ENCODE data around the gene WDR20. TPM values are rescaled to one million over a fixed set of nuclear protein-coding genes. Genes with fewer than 3 reads are reported as not detected.

WDR20 gene
- total and polyA plus RNA-seq, 2 experiments from 2014 or later: 15.3 to 24.0 TPM

GRCh38 chr14:102117852-102118251 is 21.8 kb upstream of the WDR20 start:
- H4K20me1 ChIP-seq (ENCODE audit: insufficient read depth, poor library complexity, severe bottlenecking): no peaks in the 10 kb centered on the region
- H3K4me2 ChIP-seq: no peak overlapping the region
- no peak overlapping the region for H2AFZ ChIP-seq
- H3K9me2 ChIP-seq (replicated peaks; ENCODE audit: insufficient read depth): no peaks in the 10 kb centered on the region
- TF ChIP-seq EZH2phosphoT487 (IDR thresholded peaks at IDR 0.05; ENCODE audit: low read depth, severe bottlenecking, unreplicated experiment) (no peak), EZH2 (IDR thresholded peaks at IDR 0.05; ENCODE audit: borderline replicate concordance) (no peak), CTCF (IDR thresholded peaks at IDR 0.05; ENCODE audit: poor library complexity) (no peak)
- no peak overlapping the region for H3K27ac ChIP-seq
- no peaks in the 10 kb centered on the region for H3K36me3 ChIP-seq (replicated peaks; ENCODE audit: insufficient read depth, low read depth)
- no peak overlapping the region for H3K4me3 ChIP-seq
- no peaks in the 10 kb centered on the region for H3K9me3 ChIP-seq (ENCODE audit: low read depth)
- DNase-seq (ENCODE audit: low spot score): no peak
- WGBS (ENCODE audit: low lambda C conversion rate, missing lambda C conversion rate): 91% methylated on average over 3 of the region's 3 CpGs
- no peaks in the 10 kb centered on the region for H3K79me2 ChIP-seq
- H3K27me3 ChIP-seq: no peaks in the 10 kb centered on the region
- H3K4me1 ChIP-seq (ENCODE audit: insufficient read depth): no peaks in the 10 kb centered on the region

- Histone ChIP-seq H3K4me3 (no peak overlapping the region), H2AFZ (no peak overlapping the region), H3K36me3 (replicated peaks; ENCODE audit: insufficient read depth, low read depth) (no peaks in the 10 kb centered on the region), H3K79me2 (no peaks in the 10 kb centered on the region), H4K20me1 (ENCODE audit: insufficient read depth, poor library complexity, severe bottlenecking) (no peaks in the 10 kb centered on the region), H3K27me3 (no peaks in the 10 kb centered on the region), H3K27ac (no peak overlapping the region), H3K9me3 (ENCODE audit: low read depth) (no peaks in the 10 kb centered on the region), H3K4me1 (ENCODE audit: insufficient read depth) (no peaks in the 10 kb centered on the region), H3K4me2 (no peak overlapping the region), H3K9me2 (replicated peaks; ENCODE audit: insufficient read depth) (no peaks in the 10 kb centered on the region)
- 91% methylated on average over 1 of the region's 1 CpG for WGBS (ENCODE audit: low lambda C conversion rate, missing lambda C conversion rate)
- DNase-seq (ENCODE audit: low spot score): no peak
- no peak for TF ChIP-seq EZH2phosphoT487 (IDR thresholded peaks at IDR 0.05; ENCODE audit: low read depth, severe bottlenecking, unreplicated experiment)
- no peak for TF ChIP-seq CTCF (IDR thresholded peaks at IDR 0.05; ENCODE audit: poor library complexity)
- no peak for TF ChIP-seq EZH2 (IDR thresholded peaks at IDR 0.05; ENCODE audit: borderline replicate concordance)
Measured at GRCh38 chr14:102120888-102121287, 18.8 kb upstream of the WDR20 start.

- Histone ChIP-seq H3K9me2 (replicated peaks; ENCODE audit: insufficient read depth) (no peaks in the 10 kb centered on the region), H2AFZ (no peak overlapping the region), H3K27ac (no peak overlapping the region), H3K36me3 (replicated peaks; ENCODE audit: insufficient read depth, low read depth) (no peaks in the 10 kb centered on the region), H3K79me2 (no peaks in the 10 kb centered on the region), H3K4me1 (ENCODE audit: insufficient read depth) (no peaks in the 10 kb centered on the region), H3K27me3 (no peaks in the 10 kb centered on the region), H4K20me1 (ENCODE audit: insufficient read depth, poor library complexity, severe bottlenecking) (no peaks in the 10 kb centered on the region), H3K4me2 (no peak overlapping the region), H3K4me3 (no peak overlapping the region), H3K9me3 (ENCODE audit: low read depth) (no peaks in the 10 kb centered on the region)
- 94% methylated on average over 1 of the region's 1 CpG for WGBS (ENCODE audit: low lambda C conversion rate, missing lambda C conversion rate)
- no peak for DNase-seq (ENCODE audit: low spot score)
- TF ChIP-seq EZH2phosphoT487 (IDR thresholded peaks at IDR 0.05; ENCODE audit: low read depth, severe bottlenecking, unreplicated experiment) (no peak), EZH2 (IDR thresholded peaks at IDR 0.05; ENCODE audit: borderline replicate concordance) (no peak), CTCF (IDR thresholded peaks at IDR 0.05; ENCODE audit: poor library complexity) (no peak)
Measured at GRCh38 chr14:102121567-102121966, 18.1 kb upstream of the WDR20 start.

- no peaks in the 10 kb centered on the region for H3K36me3 ChIP-seq (replicated peaks; ENCODE audit: insufficient read depth, low read depth)
- H3K9me3 ChIP-seq (ENCODE audit: low read depth): no peaks in the 10 kb centered on the region
- no peak for DNase-seq (ENCODE audit: low spot score)
- no peaks in the 10 kb centered on the region for H4K20me1 ChIP-seq (ENCODE audit: insufficient read depth, poor library complexity, severe bottlenecking)
- H3K4me3 ChIP-seq: no peak overlapping the region
- TF ChIP-seq CTCF (IDR thresholded peaks at IDR 0.05; ENCODE audit: poor library complexity): no peak
- no peak for TF ChIP-seq EZH2phosphoT487 (IDR thresholded peaks at IDR 0.05; ENCODE audit: low read depth, severe bottlenecking, unreplicated experiment)
- TF ChIP-seq EZH2 (IDR thresholded peaks at IDR 0.05; ENCODE audit: borderline replicate concordance): no peak
- H3K9me2 ChIP-seq (replicated peaks; ENCODE audit: insufficient read depth): no peaks in the 10 kb centered on the region
- no peak overlapping the region for H3K4me2 ChIP-seq
- H3K79me2 ChIP-seq: no peaks in the 10 kb centered on the region
- no peaks in the 10 kb centered on the region for H3K4me1 ChIP-seq (ENCODE audit: insufficient read depth)
- H3K27ac ChIP-seq: no peak overlapping the region
- H2AFZ ChIP-seq: no peak overlapping the region
- H3K27me3 ChIP-seq: no peaks in the 10 kb centered on the region
Measured at GRCh38 chr14:102124419-102124818, 15.3 kb upstream of the WDR20 start.

Data from hepatocyte (in vitro differentiated cells).